ENCODE results near the gene PTBP3.

Gene PTBP3

DNA sequence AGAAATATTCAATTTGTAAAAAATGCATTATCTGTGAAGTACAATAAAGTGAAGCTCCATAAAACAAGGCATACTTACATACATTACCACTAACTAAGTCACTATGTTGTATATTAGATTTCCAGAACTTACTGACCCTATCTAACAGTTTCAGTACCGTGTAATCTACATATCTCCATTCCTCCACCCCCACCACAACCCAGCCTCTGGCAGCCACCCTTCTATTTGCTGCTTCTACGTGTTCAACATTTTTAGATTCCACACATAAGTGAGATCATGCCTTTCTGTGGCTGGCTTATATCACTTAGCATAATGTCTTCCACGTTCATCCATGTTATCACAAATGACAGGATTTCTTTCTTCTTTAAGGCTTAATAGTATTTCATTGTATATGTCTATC is 31.3 kb upstream of the PTBP3 start:
- Histone ChIP-seq H3K9me3 (ENCODE audit: low read length) (peaks cover 8% of the 10 kb centered on the region), H3K9me2 (ENCODE audit: low read depth, low read length) (no peaks in the 10 kb centered on the region), H3K9ac (ENCODE audit: low read length) (no peak overlapping the region), H3K4me3 (ENCODE audit: low read depth, low read length, poor library complexity, severe bottlenecking) (no peak overlapping the region), H2AFZ (ENCODE audit: low read length) (no peak overlapping the region), H3K27me3 (ENCODE audit: insufficient read depth, low read length) (no peaks in the 10 kb centered on the region), H3K27ac (ENCODE audit: low read depth, low read length, poor library complexity, severe bottlenecking) (no peak overlapping the region), H3K4me2 (ENCODE audit: low read length) (no peak overlapping the region), H3F3A (ENCODE audit: insufficient read depth, low read length) (no peaks in the 10 kb centered on the region), H3K79me2 (ENCODE audit: insufficient read depth, low read length) (no peaks in the 10 kb centered on the region), H4K20me1 (ENCODE audit: insufficient read depth, low read length) (no peaks in the 10 kb centered on the region), H3K4me1 (ENCODE audit: insufficient read depth, low read length, severe bottlenecking) (no peaks in the 10 kb centered on the region), H3K36me3 (ENCODE audit: insufficient read depth, low read length) (no peaks in the 10 kb centered on the region; the same call in 1 of the 2 replicates)
- TF ChIP-seq EZH2 (IDR thresholded peaks at IDR 0.05; ENCODE audit: borderline replicate concordance, low read length): no peak
- TF ChIP-seq, protein P1, sequence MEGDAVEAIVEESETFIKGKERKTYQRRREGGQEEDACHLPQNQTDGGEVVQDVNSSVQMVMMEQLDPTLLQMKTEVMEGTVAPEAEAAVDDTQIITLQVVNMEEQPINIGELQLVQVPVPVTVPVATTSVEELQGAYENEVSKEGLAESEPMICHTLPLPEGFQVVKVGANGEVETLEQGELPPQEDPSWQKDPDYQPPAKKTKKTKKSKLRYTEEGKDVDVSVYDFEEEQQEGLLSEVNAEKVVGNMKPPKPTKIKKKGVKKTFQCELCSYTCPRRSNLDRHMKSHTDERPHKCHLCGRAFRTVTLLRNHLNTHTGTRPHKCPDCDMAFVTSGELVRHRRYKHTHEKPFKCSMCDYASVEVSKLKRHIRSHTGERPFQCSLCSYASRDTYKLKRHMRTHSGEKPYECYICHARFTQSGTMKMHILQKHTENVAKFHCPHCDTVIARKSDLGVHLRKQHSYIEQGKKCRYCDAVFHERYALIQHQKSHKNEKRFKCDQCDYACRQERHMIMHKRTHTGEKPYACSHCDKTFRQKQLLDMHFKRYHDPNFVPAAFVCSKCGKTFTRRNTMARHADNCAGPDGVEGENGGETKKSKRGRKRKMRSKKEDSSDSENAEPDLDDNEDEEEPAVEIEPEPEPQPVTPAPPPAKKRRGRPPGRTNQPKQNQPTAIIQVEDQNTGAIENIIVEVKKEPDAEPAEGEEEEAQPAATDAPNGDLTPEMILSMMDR (IDR thresholded peaks at IDR 0.05; ENCODE audit: low read length): no peak

DNA sequence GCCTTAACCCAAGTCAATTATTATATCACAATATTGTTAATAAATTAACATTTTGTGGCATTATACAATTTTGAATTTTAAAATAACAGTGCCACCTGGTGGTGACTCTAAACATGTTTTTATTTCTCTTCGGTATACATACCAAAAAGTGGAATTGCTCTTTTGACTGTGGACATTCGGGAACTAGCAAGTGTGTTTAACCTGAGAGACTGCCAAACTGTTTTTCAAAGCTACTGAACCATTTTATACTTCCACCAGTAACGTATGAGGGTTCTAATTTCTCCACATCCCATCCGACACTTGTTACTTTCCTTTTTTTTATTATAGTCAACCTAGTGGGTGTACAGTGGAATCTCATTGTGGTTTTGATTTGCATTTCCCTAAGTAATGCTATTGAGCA is 28.2 kb upstream of the PTBP3 start:
- Histone ChIP-seq H3K36me3 (ENCODE audit: insufficient read depth, low read length) (no peaks in the 10 kb centered on the region), H3K9me3 (ENCODE audit: low read length) (no peaks in the 10 kb centered on the region), H3F3A (ENCODE audit: insufficient read depth, low read length) (no peaks in the 10 kb centered on the region), H3K4me2 (ENCODE audit: low read length) (0 out of 2 replicates have a peak overlapping the region, but pooled peaks have one; percentile 39), H3K27me3 (ENCODE audit: insufficient read depth, low read length) (no peaks in the 10 kb centered on the region), H3K9me2 (ENCODE audit: low read depth, low read length) (no peaks in the 10 kb centered on the region), H3K4me3 (ENCODE audit: low read depth, low read length, poor library complexity, severe bottlenecking) (no peak overlapping the region), H4K20me1 (ENCODE audit: insufficient read depth, low read length) (no peaks in the 10 kb centered on the region), H3K79me2 (ENCODE audit: insufficient read depth, low read length) (no peaks in the 10 kb centered on the region), H3K27ac (ENCODE audit: low read depth, low read length, poor library complexity, severe bottlenecking) (no peak overlapping the region), H2AFZ (ENCODE audit: low read length) (no peak overlapping the region), H3K4me1 (ENCODE audit: insufficient read depth, low read length, severe bottlenecking) (no peaks in the 10 kb centered on the region), H3K9ac (ENCODE audit: low read length) (no peak overlapping the region)
- no peak for TF ChIP-seq EZH2 (IDR thresholded peaks at IDR 0.05; ENCODE audit: borderline replicate concordance, low read length)
- TF ChIP-seq, protein P1 (IDR thresholded peaks at IDR 0.05; ENCODE audit: low read length): peak; percentile 61; the same call in 1 of the 2 replicates

DNA sequence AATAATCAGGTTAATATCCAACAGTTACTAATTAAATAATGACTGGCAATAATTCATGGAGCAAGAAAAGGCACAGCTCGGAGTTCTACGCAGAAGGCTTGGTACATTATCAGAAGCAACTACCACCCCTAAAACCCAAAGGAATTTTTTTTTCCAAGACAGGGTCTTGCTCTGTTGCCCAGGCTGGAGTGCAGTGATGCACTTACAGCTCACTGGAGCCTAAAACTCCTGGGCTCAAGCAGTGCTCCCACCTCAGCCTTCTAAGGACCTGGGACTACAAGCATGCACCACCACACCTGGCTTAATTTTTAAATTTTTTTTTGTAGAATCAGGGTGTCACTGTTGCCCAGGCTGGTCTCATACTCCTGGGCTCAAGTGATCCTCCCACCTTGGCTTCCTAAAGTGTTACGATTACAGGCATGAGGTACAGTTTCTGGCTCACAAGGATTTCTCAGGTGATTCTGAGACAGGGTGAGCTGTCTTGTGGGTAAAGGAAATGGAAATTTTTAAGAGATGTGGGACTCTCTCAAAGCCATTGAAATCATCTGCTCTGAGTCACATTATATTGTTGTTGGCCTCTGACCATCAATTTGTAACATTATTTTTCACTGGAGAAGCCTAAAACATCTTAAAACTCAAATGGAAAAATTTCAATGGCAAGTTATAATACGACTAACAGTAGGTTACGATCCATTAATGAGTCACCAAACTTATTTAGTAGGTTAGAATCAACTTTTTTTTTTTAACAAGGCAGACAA is 26.8 kb upstream of the PTBP3 start:
- Histone ChIP-seq H3F3A (ENCODE audit: insufficient read depth, low read length) (no peaks in the 10 kb centered on the region), H3K4me1 (ENCODE audit: insufficient read depth, low read length, severe bottlenecking) (peaks cover under 1% of the 10 kb centered on the region), H3K9me3 (ENCODE audit: low read length) (no peaks in the 10 kb centered on the region), H3K27ac (ENCODE audit: low read depth, low read length, poor library complexity, severe bottlenecking) (no peak overlapping the region), H3K9me2 (ENCODE audit: low read depth, low read length) (no peaks in the 10 kb centered on the region), H4K20me1 (ENCODE audit: insufficient read depth, low read length) (no peaks in the 10 kb centered on the region), H3K36me3 (ENCODE audit: insufficient read depth, low read length) (no peaks in the 10 kb centered on the region), H3K27me3 (ENCODE audit: insufficient read depth, low read length) (no peaks in the 10 kb centered on the region), H3K4me2 (ENCODE audit: low read length) (no peak overlapping the region), H3K4me3 (ENCODE audit: low read depth, low read length, poor library complexity, severe bottlenecking) (no peak overlapping the region), H2AFZ (ENCODE audit: low read length) (no peak overlapping the region), H3K79me2 (ENCODE audit: insufficient read depth, low read length) (no peaks in the 10 kb centered on the region), H3K9ac (ENCODE audit: low read length) (no peak overlapping the region)
- TF ChIP-seq EZH2 (IDR thresholded peaks at IDR 0.05; ENCODE audit: borderline replicate concordance, low read length): no peak
- TF ChIP-seq, protein P1 (IDR thresholded peaks at IDR 0.05; ENCODE audit: low read length): no peak
